ENCODE data around the gene SEZ6L2. TPM values are rescaled to one million over a fixed set of nuclear protein-coding genes. Genes with fewer than 3 reads are reported as not detected.
A peak's percentile ranks its signal among the peaks of the same experiment; 100 is the strongest.

Gene SEZ6L2
- total RNA-seq, 1 donor from 2014 or later, result 0.21 TPM

GRCh38 chr16:29878172-29878571, 21.2 kb downstream of the SEZ6L2 start:
- H3K4me3 ChIP-seq, result no peak overlapping the region
- peaks cover 18% of the 10 kb centered on the region for H3K27me3 ChIP-seq
- peaks cover 0 to 4% of the 10 kb centered on the region in 2 donors for H3K4me1 ChIP-seq
- DNase-seq (ENCODE audit: low spot score in 2 of 2), result no peak
- H3K36me3 ChIP-seq, result no peaks in the 10 kb centered on the region
- H3K9me3 ChIP-seq, result no peaks in the 10 kb centered on the region
- TF ChIP-seq CTCF (IDR thresholded peaks at IDR 0.05), result no peak
- H3K27ac ChIP-seq, result no peak overlapping the region
- intact Hi-C loops (cut with DNase I), result no loop called here

DNA sequence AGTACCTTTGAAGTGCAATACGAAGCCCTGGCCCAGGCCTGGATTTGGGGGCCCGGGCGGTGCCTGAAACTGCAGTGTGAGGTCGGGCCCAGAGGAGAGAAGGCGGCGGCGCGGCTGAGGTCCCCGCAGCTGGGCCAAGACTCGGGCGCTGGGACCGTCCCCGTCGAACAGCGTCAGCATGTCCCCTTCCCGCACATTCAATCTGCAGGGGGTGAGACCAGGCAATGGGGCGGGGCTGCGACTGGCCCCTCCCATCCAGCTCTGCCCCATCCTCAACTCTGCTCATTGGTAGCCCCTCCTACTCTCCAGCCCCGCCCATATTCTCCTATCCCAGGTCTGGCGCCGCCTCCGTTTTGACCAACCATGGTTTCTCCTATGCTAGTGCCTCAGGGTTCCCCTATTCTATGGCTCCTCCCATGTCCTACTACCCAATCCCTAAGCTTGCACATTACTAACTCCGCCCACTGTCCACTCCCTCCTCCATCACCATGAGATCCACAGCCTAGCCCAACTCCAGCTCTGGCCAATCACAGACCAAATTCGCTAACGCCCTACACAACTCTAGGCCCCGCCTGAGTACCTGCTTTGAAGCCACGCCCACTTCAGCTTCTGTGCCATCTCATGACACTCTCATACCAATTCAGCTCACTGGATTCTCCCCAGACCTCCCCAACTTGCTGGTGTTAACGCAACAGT, 21.9 kb downstream of the SEZ6L2 start:
- no peak for DNase-seq (ENCODE audit: low spot score in 2 of 2)
- intact Hi-C loops (cut with DNase I), result no loop called here

DNA sequence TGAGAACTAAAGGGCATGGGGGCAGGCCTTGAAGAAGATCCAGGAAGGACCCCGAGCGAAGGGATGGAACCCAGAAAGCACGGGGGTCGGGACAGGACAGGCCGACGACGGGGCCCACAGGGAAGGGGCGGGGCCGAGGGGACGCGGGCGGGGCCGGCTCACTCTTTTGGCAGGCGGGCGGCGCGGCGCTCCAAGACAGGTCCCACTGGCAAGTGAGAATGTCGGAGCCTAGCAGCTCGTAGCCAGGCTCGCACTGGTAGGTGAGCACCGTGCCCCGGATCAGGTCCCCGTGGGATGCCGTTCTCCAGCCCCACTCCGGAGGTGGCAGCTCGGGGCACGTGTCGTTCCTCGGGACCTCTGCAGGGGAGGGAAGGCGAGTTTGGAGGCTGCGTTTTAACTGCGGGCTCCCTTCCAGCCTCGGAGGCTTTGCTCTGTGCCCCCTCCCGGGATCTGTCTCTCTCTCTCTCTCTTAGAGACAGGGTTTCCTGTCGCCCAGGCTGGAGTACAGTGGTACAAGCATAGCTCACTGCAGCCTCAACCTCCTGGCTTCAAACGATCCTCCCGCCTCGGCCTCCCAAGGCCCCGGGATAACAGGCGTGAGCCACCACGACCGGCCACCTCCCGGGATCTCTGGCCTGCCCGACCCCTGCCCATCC, 22.6 kb downstream of the SEZ6L2 start:
- peak overlapping the region in 1 of 2 donors; percentile 28 for H3K4me3 ChIP-seq
- TF ChIP-seq CTCF (IDR thresholded peaks at IDR 0.05), result no peak
- no peak for DNase-seq (ENCODE audit: low spot score in 2 of 2)
- H3K27me3 ChIP-seq, result peaks cover 18% of the 10 kb centered on the region
- no peak overlapping the region for H3K27ac ChIP-seq
- no peaks in the 10 kb centered on the region for H3K36me3 ChIP-seq
- no peaks in the 10 kb centered on the region for H3K9me3 ChIP-seq
- intact Hi-C loops (cut with DNase I), result no loop called here
- H3K4me1 ChIP-seq, result peaks cover 0 to 4% of the 10 kb centered on the region in 2 donors

More for the DNA sequence above, 21.9 kb downstream of the SEZ6L2 start:
- peak overlapping the region in 1 of 2 donors; percentile 28 for H3K4me3 ChIP-seq
- no peaks in the 10 kb centered on the region for H3K9me3 ChIP-seq
- H3K4me1 ChIP-seq, result peaks cover 0 to 4% of the 10 kb centered on the region in 2 donors
- no peak overlapping the region for H3K27ac ChIP-seq
- H3K36me3 ChIP-seq, result no peaks in the 10 kb centered on the region
- TF ChIP-seq CTCF (IDR thresholded peaks at IDR 0.05), result no peak
- H3K27me3 ChIP-seq, result peaks cover 18% of the 10 kb centered on the region

DNA sequence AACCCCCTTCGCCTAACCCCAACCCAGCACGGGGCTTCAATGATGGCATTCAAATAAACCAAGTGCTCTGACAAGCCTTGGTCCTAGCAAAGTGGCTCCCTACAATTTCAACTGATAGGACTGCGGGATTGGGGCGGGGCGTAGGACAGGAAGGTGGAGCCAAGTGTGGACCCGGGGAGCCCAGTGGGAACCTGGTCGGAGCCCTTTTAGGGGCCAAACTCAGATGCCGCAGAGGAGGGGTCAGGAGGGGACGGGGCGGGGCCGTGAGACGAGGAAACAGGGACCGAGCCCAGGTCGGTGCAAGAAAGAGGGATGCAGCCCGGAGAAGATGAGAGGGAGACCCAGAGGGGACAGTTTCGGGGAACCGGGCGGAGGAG, 23.1 kb downstream of the SEZ6L2 start:
- Histone ChIP-seq H3K27ac (no peak overlapping the region), H3K4me3 (no peak overlapping the region), H3K4me1 (peaks cover 0 to 4% of the 10 kb centered on the region in 2 donors), H3K9me3 (no peaks in the 10 kb centered on the region), H3K36me3 (no peaks in the 10 kb centered on the region), H3K27me3 (peaks cover 18% of the 10 kb centered on the region)
- no peak for TF ChIP-seq CTCF (IDR thresholded peaks at IDR 0.05)
- no peak for DNase-seq (ENCODE audit: low spot score in 2 of 2)
- intact Hi-C loops (cut with DNase I), result no loop called here

DNA sequence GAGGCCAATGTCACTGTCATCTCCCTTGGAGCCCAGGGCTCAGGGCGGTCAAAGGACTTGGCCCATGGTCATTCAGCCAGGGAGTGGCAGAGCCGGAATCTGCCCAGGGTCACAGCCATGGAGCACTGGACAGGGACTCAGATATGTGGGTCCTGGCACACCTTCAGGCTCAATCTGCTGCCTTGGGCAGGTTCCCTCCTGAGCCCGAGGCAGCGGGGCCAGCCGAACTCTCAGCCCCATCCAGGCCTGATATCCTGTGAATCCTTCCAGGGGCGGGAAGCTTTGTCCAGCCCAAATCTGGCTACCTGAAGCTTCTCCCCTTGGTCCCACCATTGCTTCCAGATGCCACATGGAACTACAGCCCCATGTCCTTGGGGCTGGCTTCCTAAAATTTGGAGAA, 24.1 kb downstream of the SEZ6L2 start:
- Histone ChIP-seq H3K27me3 (peaks cover 18% of the 10 kb centered on the region), H3K36me3 (no peaks in the 10 kb centered on the region)

More for the DNA sequence above, 24.1 kb downstream of the SEZ6L2 start:
- no peak overlapping the region for H3K4me3 ChIP-seq
- H3K4me1 ChIP-seq, result peaks cover 0 to 4% of the 10 kb centered on the region in 2 donors
- intact Hi-C loops (cut with DNase I), result no loop called here
- no peaks in the 10 kb centered on the region for H3K9me3 ChIP-seq
- no peak overlapping the region for H3K27ac ChIP-seq
- DNase-seq (ENCODE audit: low spot score in 2 of 2), result no peak
- no peak for TF ChIP-seq CTCF (IDR thresholded peaks at IDR 0.05)
